RWPE1 (cell line): ENCODE results near the gene PLAU.

Source experiments
- CTCF ChIA-PET: fragments of 350-600 bp; sonication (Branson Sonifier 250); formaldehyde crosslinking; extraction: SDS; loops from one replicate; lab custom pipeline; 2021; lab: Yijun Ruan, JAX
- POLR2A ChIA-PET: fragments of 400-600 bp; formaldehyde crosslinking; extraction: SDS; loops from one replicate; lab custom pipeline; 2020; ENCODE audit warnings: antibody characterized with exemption; ENCODE audit not compliant: low non-redundant PET; lab: Yijun Ruan, JAX
- DNase-seq: peaks from one replicate; pipeline ENCODE4 v3.0.0; 2012; ENCODE audit warnings: low spot score
- H3K27ac ChIP-seq: fragments of 450-650 bp; 2 replicates; pipeline ENCODE4 v1.5.1; 2017
- TF ChIP-seq, protein P1 (sequence below): fragments of 450-650 bp; conservative IDR thresholded peaks from 2 replicates; pipeline ENCODE4 v1.5.1; 2017; ENCODE audit warnings: low read depth, mild to moderate bottlenecking

PLAU gene

GRCh38 chr10:73865459-73866442 lies 45.2 kb upstream of the PLAU start:
- peak overlapping the region; percentile 23; the same call in 1 of the 2 replicates for H3K27ac ChIP-seq
- POLR2A ChIA-PET, result no interaction called here
- CTCF ChIA-PET, result interaction anchor here (0.6 kb wide), 1 partner anchor 46 kb away, joined by 5 read pairs; no protein-coding TSS in a partner anchor
- TF ChIP-seq, protein P1, sequence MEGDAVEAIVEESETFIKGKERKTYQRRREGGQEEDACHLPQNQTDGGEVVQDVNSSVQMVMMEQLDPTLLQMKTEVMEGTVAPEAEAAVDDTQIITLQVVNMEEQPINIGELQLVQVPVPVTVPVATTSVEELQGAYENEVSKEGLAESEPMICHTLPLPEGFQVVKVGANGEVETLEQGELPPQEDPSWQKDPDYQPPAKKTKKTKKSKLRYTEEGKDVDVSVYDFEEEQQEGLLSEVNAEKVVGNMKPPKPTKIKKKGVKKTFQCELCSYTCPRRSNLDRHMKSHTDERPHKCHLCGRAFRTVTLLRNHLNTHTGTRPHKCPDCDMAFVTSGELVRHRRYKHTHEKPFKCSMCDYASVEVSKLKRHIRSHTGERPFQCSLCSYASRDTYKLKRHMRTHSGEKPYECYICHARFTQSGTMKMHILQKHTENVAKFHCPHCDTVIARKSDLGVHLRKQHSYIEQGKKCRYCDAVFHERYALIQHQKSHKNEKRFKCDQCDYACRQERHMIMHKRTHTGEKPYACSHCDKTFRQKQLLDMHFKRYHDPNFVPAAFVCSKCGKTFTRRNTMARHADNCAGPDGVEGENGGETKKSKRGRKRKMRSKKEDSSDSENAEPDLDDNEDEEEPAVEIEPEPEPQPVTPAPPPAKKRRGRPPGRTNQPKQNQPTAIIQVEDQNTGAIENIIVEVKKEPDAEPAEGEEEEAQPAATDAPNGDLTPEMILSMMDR, result no peak
- no peak for DNase-seq

DNA sequence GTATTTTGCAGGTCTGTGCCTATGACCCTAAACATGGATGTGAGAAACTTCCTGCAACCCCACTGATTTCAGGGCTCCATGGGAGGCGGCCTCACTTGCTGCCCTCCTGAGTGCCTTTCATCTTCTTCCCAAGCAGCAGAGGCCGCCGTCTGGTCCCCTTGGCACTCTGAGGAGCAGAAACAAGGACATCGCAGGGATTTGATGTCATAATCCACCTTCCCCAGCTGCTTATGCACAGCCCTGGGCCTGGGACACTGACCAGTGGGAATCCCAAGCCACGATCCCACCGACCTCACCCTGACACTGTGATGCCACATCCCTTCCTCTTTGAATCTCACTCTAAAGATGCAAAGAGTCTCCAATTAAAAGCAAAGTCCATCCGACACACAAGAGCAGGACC lies 44.3 kb upstream of the PLAU start:
- no peak for DNase-seq
- ChIA-PET CTCF (interaction anchor here (0.6 to 1.1 kb wide), 2 partner anchors 13 to 1575 kb away, joined by 3 to 6 read pairs; no protein-coding TSS in a partner anchor), POLR2A (no interaction called here)
- no peak overlapping the region for H3K27ac ChIP-seq
- TF ChIP-seq, protein P1, result no peak

GRCh38 chr10:73867126-73867807 lies 43.7 kb upstream of the PLAU start:
- CTCF ChIA-PET, result interaction anchor here (0.6 to 1.2 kb wide), 4 partner anchors 12 to 1576 kb away, joined by 3 to 6 read pairs (median 3); no protein-coding TSS in a partner anchor
- POLR2A ChIA-PET, result no interaction called here
- DNase-seq, result no peak
- H3K27ac ChIP-seq, result peak overlapping the region; percentile 22
- TF ChIP-seq, protein P1, result no peak

GRCh38 chr10:73867871-73868631 lies 42.9 kb upstream of the PLAU start:
- TF ChIP-seq, protein P1, result no peak
- peak overlapping the region; percentile 22 for H3K27ac ChIP-seq
- DNase-seq, result no peak
- CTCF ChIA-PET, result interaction anchor here (0.5 to 1.2 kb wide), 6 partner anchors 9 to 213 kb away, joined by 3 to 6 read pairs (median 4); no protein-coding TSS in a partner anchor
- POLR2A ChIA-PET, result no interaction called here

- no peak overlapping the region for H3K27ac ChIP-seq
- ChIA-PET POLR2A (no interaction called here), CTCF (interaction anchor here (0.5 to 1.2 kb wide), 3 partner anchors 10 to 90 kb away, joined by 4 to 5 read pairs (median 4); no protein-coding TSS in a partner anchor)
- TF ChIP-seq, protein P1, result no peak
- no peak for DNase-seq
Observed at GRCh38 chr10:73868655-73869195, 42.2 kb upstream of the PLAU start.
